Breast epithelium (tissue), 3 donors: ENCODE results near the gene FECH.

Experiments
- POLR2A ChIP-seq: fragments of 450-650 bp; IDR thresholded peaks from one replicate; pipeline ENCODE4 v1.6.1; 2016; ENCODE audit warnings: antibody characterized with exemption, mild to moderate bottlenecking, moderate library complexity
- TF ChIP-seq, protein P1 (sequence below), 3 donors: fragments of 450-650 bp; IDR thresholded peaks; one replicate each; pipeline ENCODE4 v1.5.1; 2016 to 2017; ENCODE audit warnings: antibody characterized with exemption in 3 of 3, mild to moderate bottlenecking in 3 of 3, moderate library complexity in 3 of 3

DNA sequence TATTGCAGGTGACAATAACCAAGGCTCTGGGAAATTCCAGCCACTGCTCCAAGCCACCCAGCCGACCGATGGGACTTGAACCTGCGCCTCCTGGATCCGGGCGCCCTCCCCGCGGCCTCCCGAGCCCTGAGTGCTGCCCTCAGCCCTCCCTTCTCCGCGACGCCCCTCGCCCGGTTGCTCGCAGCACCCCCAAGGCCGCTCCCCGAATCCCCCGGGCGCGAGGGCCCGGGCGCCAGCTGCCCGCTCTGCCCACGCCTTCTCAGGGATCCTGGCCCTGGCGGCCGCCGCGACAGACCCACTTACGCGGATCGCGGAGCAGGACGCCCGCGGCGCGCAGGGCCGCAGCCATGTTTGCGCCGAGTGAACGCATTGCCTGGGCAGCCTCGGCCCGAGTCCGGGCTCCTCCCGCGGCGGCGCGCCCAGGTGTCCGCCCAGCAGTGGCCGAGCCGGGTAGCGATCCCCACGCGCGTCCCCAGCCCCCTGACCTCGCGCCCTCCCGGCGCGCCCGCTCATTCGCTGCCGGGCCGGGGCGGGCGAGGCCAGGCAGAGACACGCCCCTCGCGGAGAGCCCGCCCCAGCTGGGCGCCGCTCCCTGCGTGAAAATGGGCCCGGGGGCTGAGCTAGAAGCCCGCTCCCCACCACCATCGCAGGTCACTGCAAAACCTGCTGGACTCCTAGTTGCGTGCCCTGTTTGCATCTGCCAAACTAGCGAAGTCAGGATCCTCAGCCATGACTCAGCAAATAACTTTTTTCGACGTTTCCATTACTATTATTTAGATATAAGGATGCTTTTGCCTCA, at the start of gene FECH:
- TF ChIP-seq, protein P1, sequence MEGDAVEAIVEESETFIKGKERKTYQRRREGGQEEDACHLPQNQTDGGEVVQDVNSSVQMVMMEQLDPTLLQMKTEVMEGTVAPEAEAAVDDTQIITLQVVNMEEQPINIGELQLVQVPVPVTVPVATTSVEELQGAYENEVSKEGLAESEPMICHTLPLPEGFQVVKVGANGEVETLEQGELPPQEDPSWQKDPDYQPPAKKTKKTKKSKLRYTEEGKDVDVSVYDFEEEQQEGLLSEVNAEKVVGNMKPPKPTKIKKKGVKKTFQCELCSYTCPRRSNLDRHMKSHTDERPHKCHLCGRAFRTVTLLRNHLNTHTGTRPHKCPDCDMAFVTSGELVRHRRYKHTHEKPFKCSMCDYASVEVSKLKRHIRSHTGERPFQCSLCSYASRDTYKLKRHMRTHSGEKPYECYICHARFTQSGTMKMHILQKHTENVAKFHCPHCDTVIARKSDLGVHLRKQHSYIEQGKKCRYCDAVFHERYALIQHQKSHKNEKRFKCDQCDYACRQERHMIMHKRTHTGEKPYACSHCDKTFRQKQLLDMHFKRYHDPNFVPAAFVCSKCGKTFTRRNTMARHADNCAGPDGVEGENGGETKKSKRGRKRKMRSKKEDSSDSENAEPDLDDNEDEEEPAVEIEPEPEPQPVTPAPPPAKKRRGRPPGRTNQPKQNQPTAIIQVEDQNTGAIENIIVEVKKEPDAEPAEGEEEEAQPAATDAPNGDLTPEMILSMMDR (IDR thresholded peaks at IDR 0.05), result peak in 1 of 3 donors; percentile 28
- TF ChIP-seq POLR2A, result no peak
